ENCODE measurements around the gene SNAI1. TPM values are rescaled to one million over a fixed set of nuclear protein-coding genes. Genes with fewer than 3 reads are reported as not detected.
"Not testable (repeated sequence)": the region's sequence is repeated elsewhere in the genome, so short reads cannot be mapped to it uniquely, and the experiment has no call there.

The SNAI1 gene
- total RNA-seq, 4 donors from 2014 or later = 0.53 to 3.3 (median 1.4) TPM

- TF ChIP-seq CTCF (IDR thresholded peaks at IDR 0.05) (no peak), POLR2A (IDR thresholded peaks at IDR 0.05) (no peak)
- no peak for DNase-seq
Measured at GRCh38 chr20:49993301-49993751, 10.5 kb downstream of the SNAI1 start.

GRCh38 chr20:49995586-49995985 is 12.8 kb downstream of the SNAI1 start:
- H3K4me3 ChIP-seq = no peak overlapping the region
- no peak for TF ChIP-seq CTCF (IDR thresholded peaks at IDR 0.05)
- TF ChIP-seq POLR2A (IDR thresholded peaks at IDR 0.05) = no peak
- no peak for DNase-seq
- no peaks in the 10 kb centered on the region for H3K36me3 ChIP-seq
- H3K27me3 ChIP-seq = no peaks in the 10 kb centered on the region
- peaks cover 0 to 1% (median 0%) of the 10 kb centered on the region in 4 donors for H3K4me1 ChIP-seq
- no peaks in the 10 kb centered on the region for H3K9me3 ChIP-seq
- H3K27ac ChIP-seq = no peak overlapping the region

More at GRCh38 chr20:49993301-49993751, 10.5 kb downstream of the SNAI1 start:
- H3K27me3 ChIP-seq = no peaks in the 10 kb centered on the region
- H3K27ac ChIP-seq = no peak overlapping the region
- H3K36me3 ChIP-seq = no peaks in the 10 kb centered on the region
- peaks cover 0 to 15% (median 0%) of the 10 kb centered on the region in 4 donors for H3K4me1 ChIP-seq
- no peaks in the 10 kb centered on the region for H3K9me3 ChIP-seq
- no peak overlapping the region for H3K4me3 ChIP-seq

- H3K36me3 ChIP-seq, H3K27ac ChIP-seq, DNase-seq, H3K27me3 ChIP-seq, H3K9me3 ChIP-seq, H3K4me1 ChIP-seq, H3K4me3 ChIP-seq: not testable (repeated sequence)
Measured at GRCh38 chr20:49998478-49999188, 15.9 kb downstream of the SNAI1 start.

DNA sequence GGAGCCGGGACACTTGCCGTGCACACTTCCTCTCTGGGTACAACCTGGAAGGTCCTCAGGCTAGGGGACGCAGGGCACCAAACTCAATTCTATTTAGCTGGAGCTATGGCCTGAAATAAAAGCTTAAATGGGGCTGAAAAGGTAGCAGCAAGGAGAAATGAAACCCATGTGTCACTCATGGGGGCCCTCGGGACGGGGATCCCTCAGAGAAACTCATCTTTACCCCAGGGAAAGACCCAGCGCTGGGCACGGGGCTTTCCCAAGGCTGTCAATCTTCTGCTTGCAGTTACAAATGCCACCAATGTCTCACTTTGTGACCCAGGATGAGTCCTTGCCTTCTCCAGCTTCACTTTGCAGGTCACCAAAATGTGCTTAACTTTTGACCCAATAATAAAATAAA is 16.5 kb downstream of the SNAI1 start:
- TF ChIP-seq POLR2A (IDR thresholded peaks at IDR 0.05) (no peak), CTCF (IDR thresholded peaks at IDR 0.05) (no peak)
- no peak overlapping the region for H3K4me3 ChIP-seq
- no peaks in the 10 kb centered on the region for H3K4me1 ChIP-seq
- DNase-seq = no peak
- H3K9me3 ChIP-seq = no peaks in the 10 kb centered on the region
- H3K27ac ChIP-seq = no peak overlapping the region
- no peaks in the 10 kb centered on the region for H3K36me3 ChIP-seq
- no peaks in the 10 kb centered on the region for H3K27me3 ChIP-seq

GRCh38 chr20:50000548-50001222 is 17.9 kb downstream of the SNAI1 start:
- H3K4me1 ChIP-seq, DNase-seq, H3K27me3 ChIP-seq, H3K27ac ChIP-seq, H3K36me3 ChIP-seq, H3K4me3 ChIP-seq, H3K9me3 ChIP-seq: not testable (repeated sequence)

DNA sequence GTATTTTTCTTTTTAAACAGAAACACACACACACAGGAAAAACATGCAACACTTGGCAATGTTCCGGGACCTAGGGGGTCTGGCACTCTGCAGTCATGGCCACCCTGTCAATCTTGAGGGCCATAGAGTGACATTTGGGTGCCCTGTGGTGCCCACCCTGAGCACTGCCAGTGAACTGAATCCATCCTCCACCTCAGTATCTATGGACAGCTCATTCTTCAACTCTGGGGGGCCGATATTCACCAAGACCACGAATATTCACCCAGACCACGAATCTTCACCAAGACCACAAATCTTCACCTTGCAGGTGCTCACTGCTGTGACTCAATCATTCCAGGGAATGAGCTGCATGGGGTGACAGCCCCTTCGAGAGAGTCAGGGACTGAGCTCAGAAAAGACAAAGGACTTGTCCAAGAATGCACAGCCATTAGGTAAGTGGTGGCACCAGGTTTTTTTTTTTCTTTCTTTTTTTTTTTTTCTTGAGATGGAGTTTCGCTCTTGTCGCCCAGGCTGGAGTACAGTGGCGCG is 19.1 kb downstream of the SNAI1 start:
- Histone ChIP-seq H3K27ac (no peak overlapping the region), H3K4me3 (no peak overlapping the region), H3K27me3 (no peaks in the 10 kb centered on the region), H3K4me1 (no peaks in the 10 kb centered on the region), H3K9me3 (no peaks in the 10 kb centered on the region), H3K36me3 (no peaks in the 10 kb centered on the region)
- TF ChIP-seq POLR2A (IDR thresholded peaks at IDR 0.05) = no peak
- TF ChIP-seq CTCF (IDR thresholded peaks at IDR 0.05) = no peak
- DNase-seq = no peak

Measured in Peyer's patch (tissue), 4 donors.